HL-60 (cell line): Measurements from ENCODE around the gene OXSR1.
A peak's percentile ranks its signal among the peaks of the same experiment; 100 is the strongest.

ENCODE experiments used
- DNase-seq, 2 experiments: peaks; one replicate each; pipeline ENCODE4 v3.0.0-alpha.2; 2010 to 2020; ENCODE audit warnings: low read depth in 1 of 2, low spot score in 1 of 2
- H3K27ac ChIP-seq: fragments of 250-450 bp; sonication (Bioruptor Pico); replicated peaks from 2 replicates; pipeline ENCODE4 v1.5.1; 2020; ENCODE audit warnings: mild to moderate bottlenecking, moderate library complexity
- H3K27me3 ChIP-seq: fragments of 250-450 bp; sonication (Bioruptor Pico); 2 replicates; pipeline ENCODE4 v1.5.1; 2021; ENCODE audit warnings: mild to moderate bottlenecking, moderate library complexity; ENCODE audit not compliant: insufficient read depth, poor library complexity, severe bottlenecking
- H3K4me3 ChIP-seq: replicated peaks from 2 replicates; pipeline ENCODE4 v1.5.1; 2011; ENCODE audit warnings: mild to moderate bottlenecking, control low read depth, low read length; ENCODE audit not compliant: insufficient read depth
- GABPA ChIP-seq: IDR thresholded peaks from 2 replicates; pipeline ENCODE4 v1.6.1; 2012; ENCODE audit warnings: low read depth
- POLR2AphosphoS5 ChIP-seq: IDR thresholded peaks from 2 replicates; pipeline ENCODE4 v1.6.1; 2012; ENCODE audit warnings: low read depth
- REST ChIP-seq: IDR thresholded peaks from 2 replicates; pipeline ENCODE4 v1.6.1; 2012; ENCODE audit warnings: low read depth; ENCODE audit not compliant: insufficient replicate concordance
- SPI1 ChIP-seq: IDR thresholded peaks from 2 replicates; pipeline ENCODE4 v1.6.1; 2012; ENCODE audit warnings: low read depth, mild to moderate bottlenecking, borderline replicate concordance
- TF ChIP-seq, protein P1 (sequence below): IDR thresholded peaks from one replicate; pipeline ENCODE4 v1.5.1; 2011; ENCODE audit warnings: low read length, control low read depth, inconsistent platforms; ENCODE audit not compliant: insufficient read depth

OXSR1 gene

GRCh38 chr3:38138349-38139190, 26.8 kb upstream of the OXSR1 start, which contains the start of gene MYD88:
Gene MYD88 (plus strand): TSS chr3:38138661. CDS start chr3:38138701, 40 bp downstream.
- Histone ChIP-seq H3K27ac (peak within 1 kb of the TSS; percentile 77), H3K27me3 (no peaks in the 10 kb centered on the region), H3K4me3 (peak within 1 kb of the TSS; percentile 77)
- peak in 1 of 2 experiments; percentile 87 for DNase-seq
- TF ChIP-seq POLR2AphosphoS5 (peak; percentile 69; the same call in 1 of the 2 replicates), SPI1 (peak; percentile 97), GABPA (no peak), REST (peak; percentile 51)
- TF ChIP-seq, protein P1, sequence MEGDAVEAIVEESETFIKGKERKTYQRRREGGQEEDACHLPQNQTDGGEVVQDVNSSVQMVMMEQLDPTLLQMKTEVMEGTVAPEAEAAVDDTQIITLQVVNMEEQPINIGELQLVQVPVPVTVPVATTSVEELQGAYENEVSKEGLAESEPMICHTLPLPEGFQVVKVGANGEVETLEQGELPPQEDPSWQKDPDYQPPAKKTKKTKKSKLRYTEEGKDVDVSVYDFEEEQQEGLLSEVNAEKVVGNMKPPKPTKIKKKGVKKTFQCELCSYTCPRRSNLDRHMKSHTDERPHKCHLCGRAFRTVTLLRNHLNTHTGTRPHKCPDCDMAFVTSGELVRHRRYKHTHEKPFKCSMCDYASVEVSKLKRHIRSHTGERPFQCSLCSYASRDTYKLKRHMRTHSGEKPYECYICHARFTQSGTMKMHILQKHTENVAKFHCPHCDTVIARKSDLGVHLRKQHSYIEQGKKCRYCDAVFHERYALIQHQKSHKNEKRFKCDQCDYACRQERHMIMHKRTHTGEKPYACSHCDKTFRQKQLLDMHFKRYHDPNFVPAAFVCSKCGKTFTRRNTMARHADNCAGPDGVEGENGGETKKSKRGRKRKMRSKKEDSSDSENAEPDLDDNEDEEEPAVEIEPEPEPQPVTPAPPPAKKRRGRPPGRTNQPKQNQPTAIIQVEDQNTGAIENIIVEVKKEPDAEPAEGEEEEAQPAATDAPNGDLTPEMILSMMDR = no peak

- no peak for DNase-seq
- no peak for TF ChIP-seq SPI1
- TF ChIP-seq, protein P1 = no peak
- TF ChIP-seq POLR2AphosphoS5 = no peak
- no peak for TF ChIP-seq GABPA
- no peak for TF ChIP-seq REST
- no peaks in the 10 kb centered on the region for H3K27me3 ChIP-seq
- H3K27ac ChIP-seq = peak overlapping the region; percentile 77
- peak overlapping the region; percentile 77 for H3K4me3 ChIP-seq
Measured at GRCh38 chr3:38139191-38139590, 26.1 kb upstream of the OXSR1 start.

GRCh38 chr3:38139652-38140051, 25.7 kb upstream of the OXSR1 start:
- H3K27ac ChIP-seq = no peak overlapping the region
- H3K27me3 ChIP-seq = no peaks in the 10 kb centered on the region
- peak overlapping the region; percentile 77 for H3K4me3 ChIP-seq

More at GRCh38 chr3:38139652-38140051, 25.7 kb upstream of the OXSR1 start:
- DNase-seq = no peak
- TF ChIP-seq, protein P1 = no peak
- no peak for TF ChIP-seq POLR2AphosphoS5
